ENCODE data around the gene C21orf58. TPM values are rescaled to one million over a fixed set of nuclear protein-coding genes. Genes with fewer than 3 reads are reported as not detected.

Gene C21orf58
- total RNA-seq, 4 donors from 2014 or later = 0.13 to 2.8 (median 1.2) TPM

GRCh38 chr21:46345861-46346260, 22.2 kb upstream of the C21orf58 start:
- Histone ChIP-seq H3K4me3 (no peak overlapping the region), H3K27ac (no peak overlapping the region), H3K27me3 (no peaks in the 10 kb centered on the region), H3K36me3 (peaks cover 0 to 75% of the 10 kb centered on the region in 2 donors), H3K9me3 (no peaks in the 10 kb centered on the region), H3K4me1 (no peaks in the 10 kb centered on the region)
- ATAC-seq = no peak
- WGBS, 2 donors (ENCODE audit: low coverage in 1 of 2) = 100% methylated on average over 1 of the region's 14 CpGs; no CpG with 5 or more reads in 1 of the 2 donors
- TF ChIP-seq, protein P1, sequence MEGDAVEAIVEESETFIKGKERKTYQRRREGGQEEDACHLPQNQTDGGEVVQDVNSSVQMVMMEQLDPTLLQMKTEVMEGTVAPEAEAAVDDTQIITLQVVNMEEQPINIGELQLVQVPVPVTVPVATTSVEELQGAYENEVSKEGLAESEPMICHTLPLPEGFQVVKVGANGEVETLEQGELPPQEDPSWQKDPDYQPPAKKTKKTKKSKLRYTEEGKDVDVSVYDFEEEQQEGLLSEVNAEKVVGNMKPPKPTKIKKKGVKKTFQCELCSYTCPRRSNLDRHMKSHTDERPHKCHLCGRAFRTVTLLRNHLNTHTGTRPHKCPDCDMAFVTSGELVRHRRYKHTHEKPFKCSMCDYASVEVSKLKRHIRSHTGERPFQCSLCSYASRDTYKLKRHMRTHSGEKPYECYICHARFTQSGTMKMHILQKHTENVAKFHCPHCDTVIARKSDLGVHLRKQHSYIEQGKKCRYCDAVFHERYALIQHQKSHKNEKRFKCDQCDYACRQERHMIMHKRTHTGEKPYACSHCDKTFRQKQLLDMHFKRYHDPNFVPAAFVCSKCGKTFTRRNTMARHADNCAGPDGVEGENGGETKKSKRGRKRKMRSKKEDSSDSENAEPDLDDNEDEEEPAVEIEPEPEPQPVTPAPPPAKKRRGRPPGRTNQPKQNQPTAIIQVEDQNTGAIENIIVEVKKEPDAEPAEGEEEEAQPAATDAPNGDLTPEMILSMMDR (IDR thresholded peaks at IDR 0.05) = no peak

DNA sequence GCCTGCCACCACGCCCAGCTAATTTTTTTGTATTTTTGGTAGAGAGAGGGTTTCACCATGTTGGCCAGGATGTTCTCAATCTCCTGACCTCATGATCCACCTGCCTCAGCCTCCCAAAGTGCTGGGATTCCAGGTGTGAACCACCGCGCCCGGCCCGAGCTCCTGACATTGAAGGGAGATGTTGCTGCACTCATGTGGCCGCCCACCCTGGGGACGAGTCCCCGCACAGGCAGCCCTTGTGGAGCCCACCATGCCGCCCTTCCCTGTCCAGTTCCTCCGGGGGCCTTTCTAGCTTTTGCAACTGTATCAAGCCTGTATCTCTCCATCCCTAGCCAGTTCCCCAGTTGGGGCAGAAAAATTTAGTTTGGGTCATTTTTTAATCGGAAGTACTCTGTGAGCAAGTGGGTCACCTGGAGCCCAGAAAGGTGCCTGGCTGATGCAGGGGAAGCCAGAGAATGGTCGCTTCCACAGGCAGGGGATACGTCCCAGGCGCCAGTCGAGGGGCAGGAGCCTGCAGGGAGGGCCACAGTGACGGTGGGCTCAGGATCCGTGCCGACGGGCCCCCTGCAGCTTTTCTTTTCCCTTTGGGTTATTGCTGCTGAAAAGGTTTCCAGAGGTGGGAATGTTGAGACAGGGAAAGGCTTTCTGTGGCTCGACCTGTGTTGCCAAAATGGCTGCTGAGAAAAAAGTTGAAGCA, 20.7 kb upstream of the C21orf58 start:
- 83 to 93% methylated on average over 3 to 11 of the region's 20 CpGs for WGBS, 2 donors (ENCODE audit: low coverage in 1 of 2)

GRCh38 chr21:46340998-46341397, 17.3 kb upstream of the C21orf58 start:
- no peak for ATAC-seq
- 82 to 89% methylated on average over 4 to 6 of the region's 8 CpGs for WGBS, 2 donors (ENCODE audit: low coverage in 1 of 2)
- H3K36me3 ChIP-seq = peaks cover 0 to 74% of the 10 kb centered on the region in 2 donors

More for the DNA sequence above, 20.7 kb upstream of the C21orf58 start:
- H3K4me3 ChIP-seq = no peak overlapping the region
- no peaks in the 10 kb centered on the region for H3K4me1 ChIP-seq
- H3K9me3 ChIP-seq = no peaks in the 10 kb centered on the region
- ATAC-seq = no peak
- H3K36me3 ChIP-seq = peaks cover 0 to 74% of the 10 kb centered on the region in 2 donors
- TF ChIP-seq POLR2AphosphoS5 (IDR thresholded peaks at IDR 0.05) (no peak), POLR2A (IDR thresholded peaks at IDR 0.05) (no peak), EP300 (IDR thresholded peaks at IDR 0.05) (no peak)
- TF ChIP-seq, protein P1 (IDR thresholded peaks at IDR 0.05) = no peak
- H3K27ac ChIP-seq = no peak overlapping the region
- no peaks in the 10 kb centered on the region for H3K27me3 ChIP-seq

GRCh38 chr21:46336603-46337002, 12.9 kb upstream of the C21orf58 start:
- H3K27ac ChIP-seq = no peak overlapping the region
- TF ChIP-seq POLR2A (IDR thresholded peaks at IDR 0.05) (no peak), EP300 (IDR thresholded peaks at IDR 0.05) (no peak), POLR2AphosphoS5 (IDR thresholded peaks at IDR 0.05) (no peak)
- TF ChIP-seq, protein P1 (IDR thresholded peaks at IDR 0.05) = no peak
- no peaks in the 10 kb centered on the region for H3K4me1 ChIP-seq
- no peak for ATAC-seq
- H3K9me3 ChIP-seq = no peaks in the 10 kb centered on the region
- H3K27me3 ChIP-seq = no peaks in the 10 kb centered on the region
- no peak overlapping the region for H3K4me3 ChIP-seq
- 94 to 100% methylated on average over 2 to 3 of the region's 3 CpGs for WGBS, 2 donors (ENCODE audit: low coverage in 1 of 2)
- H3K36me3 ChIP-seq = peaks cover 0 to 88% of the 10 kb centered on the region in 2 donors

More at GRCh38 chr21:46340998-46341397, 17.3 kb upstream of the C21orf58 start:
- Histone ChIP-seq H3K27ac (no peak overlapping the region), H3K9me3 (no peaks in the 10 kb centered on the region), H3K4me3 (no peak overlapping the region), H3K4me1 (no peaks in the 10 kb centered on the region), H3K27me3 (no peaks in the 10 kb centered on the region)
- TF ChIP-seq POLR2A (IDR thresholded peaks at IDR 0.05) (no peak), POLR2AphosphoS5 (IDR thresholded peaks at IDR 0.05) (no peak), EP300 (IDR thresholded peaks at IDR 0.05) (no peak)
- TF ChIP-seq, protein P1 (IDR thresholded peaks at IDR 0.05) = no peak
